Measurements from ENCODE around the gene C22orf15.

The C22orf15 gene

DNA sequence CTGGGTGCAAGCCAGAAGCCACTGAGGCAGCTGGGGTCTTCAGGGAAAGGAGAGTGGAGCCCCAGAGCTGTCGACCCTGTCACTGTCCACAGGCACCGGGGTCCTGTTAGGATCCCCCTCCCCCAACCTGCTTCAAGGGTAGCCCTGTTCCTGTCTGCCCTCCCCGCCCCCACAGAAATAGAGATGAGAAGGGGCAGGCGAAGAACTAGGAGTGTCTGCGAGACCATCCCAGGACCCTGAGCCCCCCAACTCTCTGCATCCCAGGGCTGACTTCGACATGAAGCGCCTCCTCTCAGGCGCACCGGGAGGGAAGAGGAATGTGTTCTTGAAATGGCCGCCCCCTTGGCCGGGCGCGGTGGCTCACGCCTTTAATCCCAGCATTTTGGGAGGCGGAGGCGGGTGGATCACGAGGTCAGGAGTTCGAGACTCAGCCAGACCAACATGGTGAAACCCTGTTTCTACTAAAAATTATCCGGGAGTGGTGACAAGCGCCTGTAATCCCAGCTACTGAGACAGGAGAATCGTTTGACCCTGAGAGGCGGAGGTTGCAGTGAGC is 11.3 kb upstream of the C22orf15 start:
- DNase-seq, result no peak

- DNase-seq, result no peak
These were observed 10.6 kb upstream of the C22orf15 start for GRCh38 chr22:23752090-23752691.

GRCh38 chr22:23752750-23753149 is 10.0 kb upstream of the C22orf15 start:
- no peak for DNase-seq

DNA sequence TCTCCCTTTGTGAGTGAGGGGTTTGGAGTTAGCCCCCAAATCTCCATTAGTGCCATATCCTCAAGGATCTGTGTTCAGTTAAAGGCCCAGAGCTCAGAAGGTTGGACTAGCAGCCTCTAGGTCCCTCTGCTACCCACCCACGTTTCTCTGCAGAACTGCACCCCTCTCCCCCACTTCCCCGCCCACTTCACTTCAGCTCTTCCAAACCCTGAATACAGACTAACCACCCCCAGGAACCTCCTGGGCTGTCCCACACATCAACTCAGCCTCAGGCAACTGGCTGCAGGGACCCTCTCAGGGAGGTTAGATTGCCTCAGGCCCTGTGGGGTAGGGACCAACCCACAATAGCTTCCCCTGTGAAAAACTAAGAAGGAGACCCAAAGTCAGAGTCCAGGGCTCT is 9.4 kb upstream of the C22orf15 start:
- no peak for DNase-seq

- no peak for DNase-seq
These were observed 8.4 kb upstream of the C22orf15 start, which contains the start of gene VPREB3 for GRCh38 chr22:23754220-23754919. VPREB3 (minus strand) TSS chr22:23754425; CDS start chr22:23754363, 62 bp downstream.

GRCh38 chr22:23754980-23755636 is 7.7 kb upstream of the C22orf15 start:
- DNase-seq, result no peak

GRCh38 chr22:23755711-23756110 is 7.1 kb upstream of the C22orf15 start:
- DNase-seq, result no peak

- DNase-seq, result no peak
These were observed 5.9 kb upstream of the C22orf15 start for GRCh38 chr22:23756891-23757290.

GRCh38 chr22:23759566-23759965 is 3.2 kb upstream of the C22orf15 start:
- no peak for DNase-seq

DNA sequence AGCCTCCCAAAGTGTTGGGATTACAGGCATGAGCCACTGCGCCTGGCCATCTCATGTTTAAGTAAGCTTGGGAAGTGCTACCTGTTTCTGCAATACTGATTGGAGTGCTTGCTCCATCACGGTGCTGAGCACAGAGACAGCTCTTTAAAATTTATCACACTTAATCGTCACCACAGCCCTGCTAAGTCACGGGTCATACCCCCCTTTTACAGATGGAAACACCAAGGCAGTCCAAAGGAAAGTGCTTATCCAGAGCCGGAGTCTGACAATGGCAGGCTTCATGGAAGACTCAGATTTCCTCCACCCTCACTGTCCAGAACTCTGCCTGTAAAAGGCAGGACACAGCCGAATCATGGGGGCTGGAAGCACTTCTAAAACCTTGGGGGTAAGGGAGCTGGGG is 2.7 kb upstream of the C22orf15 start:
- DNase-seq, result no peak

DNA sequence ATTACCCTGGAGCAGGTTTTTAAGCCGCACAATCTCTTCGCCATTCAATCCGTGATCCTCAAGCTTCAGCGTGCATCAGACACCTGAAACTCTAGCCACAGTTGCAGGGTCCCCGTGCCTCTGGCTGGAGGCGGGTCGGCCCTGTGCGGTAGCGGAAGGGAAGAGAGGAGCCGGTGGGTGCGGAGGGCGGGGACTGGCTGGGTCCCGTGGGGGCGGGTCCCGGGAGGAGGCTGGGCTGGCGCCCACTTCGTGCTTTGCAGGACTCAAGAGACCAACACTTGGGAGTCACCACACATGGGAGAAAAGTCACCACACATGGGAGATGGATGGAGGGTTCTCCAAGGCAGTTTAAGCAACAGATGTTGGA is 772 bp downstream of the C22orf15 start:
- no peak for DNase-seq

- DNase-seq, result no peak
These were observed 1.2 kb downstream of the C22orf15 start for GRCh38 chr22:23763954-23764353.

DNA sequence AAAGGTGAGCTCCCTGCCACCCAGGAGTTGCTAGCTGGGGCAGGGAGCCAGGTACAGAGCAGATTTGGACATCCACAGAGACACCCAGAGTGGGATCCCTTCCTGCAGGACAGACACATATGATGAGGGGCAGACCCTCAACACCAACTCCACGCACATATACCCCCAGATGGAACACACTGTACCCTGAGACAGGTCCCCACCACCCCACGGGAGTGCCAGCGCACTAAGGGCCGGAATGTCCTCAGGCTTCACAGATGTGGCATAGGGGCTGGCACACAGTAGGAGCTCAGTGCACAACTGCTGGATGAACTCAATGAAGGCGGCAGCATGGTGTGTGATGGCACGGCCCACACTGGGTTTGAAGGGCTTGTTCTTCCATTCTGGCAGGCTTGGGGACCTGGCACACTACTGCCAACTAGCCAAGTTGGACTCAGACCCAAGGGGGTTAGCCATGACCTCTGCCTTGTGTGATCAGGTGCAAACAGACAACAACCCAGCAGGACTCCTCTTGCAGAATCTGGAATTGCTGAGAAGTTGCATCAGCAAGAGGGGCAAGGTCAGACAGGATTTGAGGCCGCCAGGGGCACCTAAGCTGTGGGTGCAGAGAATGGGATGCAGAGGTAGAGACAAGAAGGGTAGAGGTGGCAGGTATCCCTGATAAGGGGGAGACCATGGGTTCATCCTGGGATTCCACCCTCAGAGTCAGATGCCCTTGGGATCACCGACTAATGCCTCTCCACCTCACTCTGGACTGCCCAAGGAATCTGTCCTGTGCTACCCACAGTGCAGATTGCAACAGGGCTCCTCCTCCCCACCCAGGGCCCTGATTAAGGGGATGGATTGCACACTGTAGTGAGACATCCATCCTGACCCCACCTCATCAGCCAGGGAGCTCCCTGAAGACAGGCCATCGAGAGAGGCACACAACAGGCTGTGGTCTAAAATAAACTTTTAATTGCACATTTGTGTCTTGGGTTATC is 2.4 kb downstream of the C22orf15 start:
- no peak for DNase-seq

DNA sequence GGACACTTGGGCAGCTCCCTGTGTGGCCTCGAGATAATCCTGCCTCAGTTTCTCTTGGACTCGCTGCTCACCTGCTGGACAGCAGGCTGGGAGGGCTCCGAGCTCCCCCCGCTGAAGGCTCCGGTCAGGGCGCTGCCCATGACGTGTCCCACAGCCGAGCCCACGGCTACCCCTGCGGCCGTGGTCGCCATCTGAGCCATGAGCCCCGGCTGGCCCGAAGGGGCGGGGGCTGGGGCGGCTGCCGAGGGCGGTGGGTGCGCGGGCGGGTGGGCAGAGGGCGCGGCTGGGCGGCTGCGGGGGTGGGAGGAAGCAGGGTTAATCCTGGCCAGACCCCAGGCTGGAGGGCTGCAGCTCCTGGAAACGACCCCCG is 4.5 kb downstream of the C22orf15 start:
- DNase-seq, result no peak

GRCh38 chr22:23767673-23768548 is 5.1 kb downstream of the C22orf15 start, which contains the start of gene CHCHD10:
CHCHD10 (minus strand) TSS chr22:23767972; CDS start chr22:23767874, 98 bp downstream.
- DNase-seq, result peak; percentile 47

DNA sequence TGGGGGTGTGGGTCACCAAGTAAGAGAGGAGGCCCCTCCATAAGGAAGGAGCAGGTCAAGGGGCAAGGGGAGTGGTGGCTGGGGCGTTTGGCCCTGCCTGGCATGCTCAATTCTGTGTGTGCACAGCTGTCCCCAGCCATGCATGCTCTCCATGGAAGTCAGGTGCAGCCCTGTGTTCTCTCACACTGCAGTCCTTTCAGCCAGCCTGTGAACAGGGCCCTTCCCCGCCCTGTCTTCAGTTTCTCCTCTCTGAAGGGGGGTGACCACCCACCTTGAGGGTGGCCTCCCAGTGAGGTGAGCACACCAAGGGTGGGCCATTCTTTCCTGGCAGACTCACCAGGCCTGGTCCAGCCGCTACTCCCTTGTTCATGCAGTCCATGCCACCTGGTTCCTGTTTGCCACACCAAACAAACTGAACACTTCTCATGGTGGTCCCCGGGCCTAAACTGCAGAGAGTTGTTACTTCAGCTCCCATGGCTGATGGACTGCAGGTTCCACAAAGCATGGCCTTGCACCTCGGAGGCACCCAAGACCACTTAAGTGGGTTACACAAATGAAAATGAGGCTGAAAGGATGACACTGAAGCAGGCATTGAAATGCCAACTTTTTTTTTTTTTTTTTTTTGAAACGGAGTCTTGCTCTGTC is 6.7 kb downstream of the C22orf15 start:
- no peak for DNase-seq

DNA sequence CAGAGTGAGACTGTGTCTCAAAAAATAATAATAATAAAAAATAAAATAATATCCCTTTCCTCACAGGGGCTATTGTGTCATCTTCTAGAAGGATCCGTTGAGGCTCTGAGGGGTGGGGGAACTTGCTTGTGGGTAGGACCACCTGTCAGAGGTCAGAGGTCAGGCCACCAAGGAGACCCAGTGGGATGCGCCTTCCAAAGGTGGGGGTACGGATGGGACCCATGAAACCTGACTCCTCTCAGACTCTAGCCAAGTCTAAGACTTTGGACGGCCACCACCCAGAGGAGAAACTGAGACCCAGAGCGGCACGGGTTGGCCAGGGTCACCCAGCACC is 9.5 kb downstream of the C22orf15 start:
- DNase-seq, result no peak

DNA sequence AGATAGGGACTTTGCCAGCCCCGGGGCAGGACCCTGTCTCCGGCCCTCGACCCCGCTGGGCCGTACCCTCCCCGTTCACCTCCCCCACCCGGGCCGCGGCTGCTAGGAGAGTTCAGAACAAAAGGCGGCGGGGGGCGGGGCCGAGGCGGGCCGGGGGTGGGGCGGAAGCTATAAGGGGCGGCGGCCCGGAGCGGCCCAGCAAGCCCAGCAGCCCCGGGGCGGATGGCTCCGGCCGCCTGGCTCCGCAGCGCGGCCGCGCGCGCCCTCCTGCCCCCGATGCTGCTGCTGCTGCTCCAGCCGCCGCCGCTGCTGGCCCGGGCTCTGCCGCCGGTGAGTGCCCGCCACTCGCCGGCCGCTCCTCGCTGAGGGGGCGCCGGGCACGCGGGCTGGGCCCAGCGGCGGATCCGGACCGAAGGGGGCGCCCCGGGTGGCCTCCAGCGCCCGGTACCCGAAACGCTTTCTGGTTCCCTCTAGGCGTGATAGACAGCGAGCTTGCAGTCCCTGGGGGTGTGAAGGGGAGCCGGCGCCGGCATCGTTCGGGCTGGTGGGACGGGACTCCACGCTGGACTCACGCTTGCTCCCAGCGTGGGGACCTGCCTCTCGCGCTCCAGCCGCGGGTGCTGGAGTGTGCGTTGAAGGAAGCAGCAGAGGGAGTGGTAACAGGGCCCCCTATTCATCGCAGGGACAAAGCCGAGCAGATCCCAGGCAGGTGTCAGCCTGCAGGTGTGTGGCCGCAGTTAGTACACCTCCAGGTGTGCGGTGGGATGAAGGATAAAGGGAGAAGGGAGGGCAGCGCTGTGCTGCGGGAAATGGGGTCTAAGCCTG is 10.1 kb downstream of the C22orf15 start, which contains the start of gene MMP11:
Gene MMP11, plus strand, starts transcription at position 201 of the 825 bp plus-strand sequence. Its CDS starts 22 bp downstream, at position 223.
- DNase-seq, result no peak

DNA sequence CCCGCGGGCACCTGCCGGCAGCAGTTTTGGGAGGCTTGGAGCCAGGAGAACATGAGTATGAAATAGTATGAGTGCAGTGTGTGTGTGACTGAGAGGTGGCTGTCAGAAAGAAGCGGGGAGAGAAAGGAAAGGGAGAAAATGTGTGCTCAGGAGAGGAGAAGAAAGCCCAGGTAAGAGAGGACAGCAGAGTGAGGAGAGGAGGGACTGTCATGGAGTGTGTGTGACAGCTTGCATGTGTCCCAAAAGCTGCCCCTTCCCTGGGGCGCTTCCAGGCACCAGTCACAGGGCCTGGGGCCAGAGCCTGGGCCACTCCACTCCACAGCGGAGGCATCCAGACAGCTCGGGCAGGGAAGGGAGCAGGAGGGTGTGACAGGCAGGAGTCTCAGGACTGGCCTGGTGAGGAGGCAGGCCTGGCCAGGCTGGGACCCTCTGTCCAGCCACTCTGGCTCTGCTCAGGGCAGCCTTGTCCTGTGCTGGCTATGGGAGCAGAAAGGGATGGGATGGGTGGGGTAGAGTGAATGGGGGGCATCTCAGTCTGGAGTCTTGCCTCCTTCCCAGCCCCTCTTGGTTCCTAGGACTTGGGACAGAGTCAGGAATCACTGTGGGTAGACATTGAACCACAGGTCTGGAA is 10.8 kb downstream of the C22orf15 start:
- no peak for DNase-seq

All from amniotic stem cell (primary cell).